H9 (cell line): ENCODE results near the gene SLC35A5. TPM values are rescaled to one million over a fixed set of nuclear protein-coding genes. Genes with fewer than 3 reads are reported as not detected.
A peak's percentile ranks its signal among the peaks of the same experiment; 100 is the strongest.

Source experiments
- DNase-seq: peaks from one replicate; pipeline ENCODE4 v3.0.0-alpha.2; 2017
- H2AFZ ChIP-seq: one replicate; pipeline ENCODE4 v1.6.1; 2013; ENCODE audit warnings: mild to moderate bottlenecking, low read length, control low read depth, moderate library complexity
- H2AK5ac ChIP-seq: 2 replicates; pipeline ENCODE4 v1.6.1; 2013; ENCODE audit warnings: low read length, control low read depth, mixed read lengths; ENCODE audit not compliant: insufficient read length
- H2BK120ac ChIP-seq: one replicate; pipeline ENCODE4 v1.6.1; 2013; ENCODE audit warnings: low read depth, mild to moderate bottlenecking, low read length, control low read depth, inconsistent platforms; ENCODE audit not compliant: poor library complexity, severe bottlenecking
- H2BK12ac ChIP-seq: 2 replicates; pipeline ENCODE4 v1.6.1; 2013; ENCODE audit warnings: low read length, control low read depth, mixed read lengths, low read depth; ENCODE audit not compliant: insufficient read length
- H2BK15ac ChIP-seq: 2 replicates; pipeline ENCODE4 v1.6.1; 2013; ENCODE audit warnings: low read depth, low read length, control low read depth
- H2BK20ac ChIP-seq: one replicate; pipeline ENCODE4 v1.6.1; 2013; ENCODE audit warnings: low read depth, mild to moderate bottlenecking, low read length, control low read depth, inconsistent platforms; ENCODE audit not compliant: poor library complexity, severe bottlenecking
- H2BK5ac ChIP-seq: 2 replicates; pipeline ENCODE4 v1.6.1; 2013; ENCODE audit warnings: low read length, control low read depth, mixed read lengths; ENCODE audit not compliant: insufficient read length
- H3K14ac ChIP-seq: 2 replicates; pipeline ENCODE4 v1.6.1; 2013; ENCODE audit warnings: low read length, control low read depth; ENCODE audit not compliant: insufficient read depth
- H3K18ac ChIP-seq: 2 replicates; pipeline ENCODE4 v1.6.1; 2013; ENCODE audit warnings: low read depth, mild to moderate bottlenecking, mixed read lengths, low read length, control low read depth; ENCODE audit not compliant: insufficient read length
- H3K23ac ChIP-seq: 2 replicates; pipeline ENCODE4 v1.6.1; 2013; ENCODE audit warnings: low read length, control low read depth, mixed read lengths, low read depth; ENCODE audit not compliant: insufficient read length
- H3K23me2 ChIP-seq: 2 replicates; pipeline ENCODE4 v1.6.1; 2013; ENCODE audit warnings: low read depth, mild to moderate bottlenecking, mixed read lengths, low read length, control low read depth; ENCODE audit not compliant: insufficient read length, poor library complexity, severe bottlenecking
- H3K27ac ChIP-seq: 2 replicates; pipeline ENCODE4 v1.5.1; 2013; ENCODE audit warnings: low read length, control low read depth, mixed read lengths, low read depth; ENCODE audit not compliant: insufficient read length
- H3K27me3 ChIP-seq: 2 replicates; pipeline ENCODE4 v1.6.1; 2013; ENCODE audit warnings: low read length, control low read depth, inconsistent platforms; ENCODE audit not compliant: insufficient read depth
- H3K4ac ChIP-seq: 2 replicates; pipeline ENCODE4 v1.6.1; 2013; ENCODE audit warnings: low read depth, mild to moderate bottlenecking, control low read depth, inconsistent platforms, low read length, moderate library complexity
- H3K4me1 ChIP-seq: 2 replicates; pipeline ENCODE4 v1.6.1; 2013; ENCODE audit warnings: low read length, control low read depth, inconsistent platforms; ENCODE audit not compliant: insufficient read depth
- H3K4me2 ChIP-seq: 2 replicates; pipeline ENCODE4 v1.6.1; 2013; ENCODE audit warnings: low read length, control low read depth, mixed read lengths; ENCODE audit not compliant: insufficient read length, insufficient read depth
- H3K56ac ChIP-seq: 2 replicates; pipeline ENCODE4 v1.6.1; 2013; ENCODE audit warnings: low read depth, mild to moderate bottlenecking, mixed read lengths, low read length, control low read depth; ENCODE audit not compliant: insufficient read length
- H3K79me1 ChIP-seq: 2 replicates; pipeline ENCODE4 v1.6.1; 2013; ENCODE audit warnings: low read depth, mild to moderate bottlenecking, moderate library complexity, low read length, control low read depth, inconsistent platforms; ENCODE audit not compliant: insufficient read depth, poor library complexity, severe bottlenecking
- H3K79me2 ChIP-seq: 2 replicates; pipeline ENCODE4 v1.6.1; 2013; ENCODE audit warnings: low read length, control low read depth, inconsistent platforms; ENCODE audit not compliant: insufficient read depth
- H3K9ac ChIP-seq: 2 replicates; pipeline ENCODE4 v1.6.1; 2013; ENCODE audit warnings: low read length, control low read depth, mixed read lengths; ENCODE audit not compliant: insufficient read length; ENCODE audit errors: extremely low read depth
- H3K9me3 ChIP-seq: one replicate; pipeline ENCODE4 v1.6.1; 2013; ENCODE audit warnings: low read depth, low read length, inconsistent platforms; ENCODE audit not compliant: control insufficient read depth
- H3T11ph ChIP-seq: one replicate; pipeline ENCODE4 v1.6.1; 2013; ENCODE audit warnings: mild to moderate bottlenecking, low read length, control low read depth, inconsistent platforms
- H4K20me1 ChIP-seq: one replicate; pipeline ENCODE4 v1.6.1; 2013; ENCODE audit not compliant: control insufficient read depth, insufficient read length, insufficient read depth
- H4K5ac ChIP-seq: 2 replicates; pipeline ENCODE4 v1.6.1; 2013; ENCODE audit warnings: low read depth, mild to moderate bottlenecking, mixed read lengths, low read length, control low read depth; ENCODE audit not compliant: insufficient read length
- H4K8ac ChIP-seq: replicated peaks from 2 replicates; pipeline ENCODE4 v1.6.1; 2013; ENCODE audit warnings: low read length, control low read depth, mixed read lengths, low read depth; ENCODE audit not compliant: insufficient read length
- H4K91ac ChIP-seq: 2 replicates; pipeline ENCODE4 v1.6.1; 2013; ENCODE audit warnings: low read depth, mild to moderate bottlenecking, moderate library complexity, mixed read lengths, low read length, control low read depth; ENCODE audit not compliant: insufficient read length
- H3K27ac Mint-ChIP-seq, 3 experiments: 2 replicates in 2 of 3; 3 replicates in 1 of 3; pipeline ENCODE4 v1.8.0; 2020 to 2021; ENCODE audit warnings: mixed read lengths in 3 of 3, mild to moderate bottlenecking in 1 of 3, moderate library complexity in 1 of 3
- H3K27me3 Mint-ChIP-seq: 2 replicates; pipeline ENCODE4 v1.8.0; 2021; ENCODE audit warnings: low read depth, mild to moderate bottlenecking, moderate library complexity, mixed read lengths
- H3K36me3 Mint-ChIP-seq, 3 experiments: 2 replicates in 2 of 3; 3 replicates in 1 of 3; pipeline ENCODE4 v1.8.0; 2020 to 2021; ENCODE audit warnings: low read depth in 3 of 3, mixed read lengths in 3 of 3; ENCODE audit not compliant: insufficient read depth in 1 of 3
- H3K4me1 Mint-ChIP-seq, 2 experiments: 2 replicates each; pipeline ENCODE4 v1.8.0; 2020; ENCODE audit warnings: mixed read lengths in 2 of 2
- H3K4me3 Mint-ChIP-seq, 2 experiments: 2 replicates in 1 of 2; 3 replicates in 1 of 2; pipeline ENCODE4 v1.8.0; 2020 to 2021; ENCODE audit warnings: mild to moderate bottlenecking in 2 of 2, mixed read lengths in 2 of 2, moderate library complexity in 1 of 2
- H3K9me3 Mint-ChIP-seq, 2 experiments: 2 replicates in 1 of 2; 3 replicates in 1 of 2; pipeline ENCODE4 v1.8.0; 2020; ENCODE audit warnings: mild to moderate bottlenecking in 2 of 2, mixed read lengths in 2 of 2, moderate library complexity in 1 of 2
- CTCF ChIP-seq: fragments of 200-600 bp; sonication (generic); conservative IDR thresholded peaks from 3 replicates; pipeline ENCODE4 v1.8.0; 2021; ENCODE audit warnings: antibody characterized with exemption, mild to moderate bottlenecking
- WGBS: extraction: QIAGEN DNeasy Blood & Tissue Kit; methylation state at CpG from one replicate; pipeline ENCODE4 v1.1.7; 2013; ENCODE audit warnings: missing lambda C conversion rate, low lambda C conversion rate, mixed read lengths; ENCODE audit not compliant: insufficient read length; ENCODE audit errors: extremely low coverage; 5-methylcytosine and 5-hydroxymethylcytosine counted together
- total RNA-seq: library from RNA; stranded (reverse); gene quantifications from 2 replicates; pipeline ENCODE4 v1.2.1, GENCODE V29; 2021

Gene SLC35A5
- total RNA-seq, 1 experiment from 2014 or later = 40.0 TPM

DNA sequence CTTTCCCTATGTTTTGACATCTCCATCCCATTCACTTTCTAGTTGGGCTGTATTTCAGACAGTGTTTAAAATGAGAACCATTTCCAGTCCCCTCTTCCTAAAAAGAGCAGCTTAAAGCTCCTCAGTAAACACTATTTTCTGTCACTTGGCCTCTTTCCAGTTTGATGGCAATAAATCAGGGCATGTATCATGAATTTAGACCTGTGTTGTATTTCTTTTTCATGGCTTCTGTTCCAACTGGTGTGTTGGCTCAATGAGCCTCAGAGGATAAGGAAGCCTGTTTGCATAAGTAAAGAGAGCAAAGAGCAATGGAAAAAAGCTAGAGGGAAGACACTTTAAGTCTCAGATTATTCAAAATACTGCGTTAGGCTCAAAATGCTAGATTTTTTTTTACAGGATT lies 71.9 kb downstream of the SLC35A5 start:
- Histone ChIP-seq H2BK12ac (no peak overlapping the region), H2AFZ (no peak overlapping the region), H3K27ac (peak overlapping the region; percentile 15), H4K8ac (no peak overlapping the region), H3K14ac (no peak overlapping the region), H2AK5ac (no peak overlapping the region), H3K4me1 (peaks cover 13% of the 10 kb centered on the region; the same call in 1 of the 2 replicates), H4K91ac (no peak overlapping the region), H2BK20ac (no peak overlapping the region), H3K79me1 (no peaks in the 10 kb centered on the region), H2BK15ac (no peak overlapping the region), H3K23me2 (no peaks in the 10 kb centered on the region), H3K18ac (no peak overlapping the region), H3K4me2 (peak overlapping the region; percentile 18), H4K20me1 (no peaks in the 10 kb centered on the region), H3K23ac (no peak overlapping the region), H3T11ph (no peak overlapping the region), H3K9me3 (no peaks in the 10 kb centered on the region), H3K79me2 (no peaks in the 10 kb centered on the region), H3K56ac (no peak overlapping the region), H3K9ac (no peak overlapping the region), H3K4ac (no peak overlapping the region), H4K5ac (no peak overlapping the region), H2BK120ac (no peak overlapping the region), H2BK5ac (no peak overlapping the region), H3K27me3 (no peaks in the 10 kb centered on the region)
- Mint-ChIP-seq H3K36me3 (peaks cover 0 to 1% (median under 1%) of the 10 kb centered on the region in 3 experiments; a peak in 1 of 7 replicates), H3K9me3 (no peaks in the 10 kb centered on the region), H3K4me1 (peaks cover 58 to 68% of the 10 kb centered on the region in 2 experiments), H3K27me3 (no peaks in the 10 kb centered on the region), H3K4me3 (0 out of 5 replicates have a peak overlapping the region, but pooled peaks of 1 of the 2 experiments have one; percentile 2), H3K27ac (peak overlapping the region in 2 of 3 experiments; percentile 17 to 34; a peak in 4 of 7 replicates)
- no peak for DNase-seq
- WGBS = no CpG with 5 or more reads among the region's 1 CpG
- TF ChIP-seq CTCF = no peak
